COLO668 (cell line): ENCODE measurements around the gene AHSP.
"Not testable (repeated sequence)": the region's sequence is repeated elsewhere in the genome, so short reads cannot be mapped to it uniquely, and the experiment has no call there.

Source experiments
- DNase-seq: peaks from one replicate; lab custom pipeline; 2025; ENCODE audit not compliant: unreplicated experiment; lab: John Stamatoyannopoulos, UW

AHSP gene

DNA sequence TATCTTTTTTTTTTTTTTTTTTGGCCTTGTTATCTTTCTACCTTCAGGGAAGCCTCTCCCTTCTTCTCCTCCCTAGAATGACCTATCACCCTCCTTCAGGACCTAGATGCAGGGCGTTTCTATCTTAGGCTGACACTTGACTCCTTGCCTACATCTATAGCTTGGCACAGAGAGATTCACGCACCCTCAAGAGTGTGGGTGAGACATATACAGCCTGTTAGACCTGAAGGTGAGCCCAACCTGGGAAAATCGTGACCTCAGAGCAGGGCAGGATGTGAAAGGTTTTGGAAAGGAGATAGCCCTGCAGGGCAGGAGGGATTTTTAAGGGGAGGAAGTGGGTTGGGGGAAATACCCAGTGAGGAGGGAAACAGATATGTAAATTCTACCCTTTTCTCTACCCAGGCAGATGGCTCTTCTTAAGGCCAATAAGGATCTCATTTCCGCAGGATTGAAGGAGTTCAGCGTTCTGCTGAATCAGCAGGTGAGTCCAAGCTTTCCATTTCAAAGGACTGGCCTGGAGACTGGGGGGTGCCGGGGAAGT lies at the start of gene AHSP:
AHSP (plus strand) TSS at position 167 of the 541 bp plus-strand sequence; CDS start at position 407, 240 bp downstream.
- no peak for DNase-seq

DNA sequence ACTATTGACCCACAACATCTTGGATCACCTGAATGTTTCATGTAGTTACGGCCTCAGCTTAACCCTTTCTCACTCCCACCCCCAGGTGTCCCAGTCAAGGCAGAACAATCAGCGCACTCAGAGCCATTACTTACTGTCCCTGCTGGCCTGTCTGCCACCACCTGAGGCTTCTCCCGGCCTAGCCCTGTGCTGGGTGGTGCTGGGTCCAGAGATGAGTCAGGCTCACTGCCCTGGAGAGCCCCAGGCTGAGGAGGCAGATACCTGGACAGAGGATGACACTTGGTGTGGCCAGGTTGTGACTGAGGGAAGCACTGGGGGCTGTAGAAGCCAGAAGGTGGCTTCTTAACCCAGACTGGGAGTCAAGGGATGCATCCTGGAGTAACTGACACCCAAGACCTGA lies 48.7 kb upstream of the AHSP start:
- no peak for DNase-seq

DNA sequence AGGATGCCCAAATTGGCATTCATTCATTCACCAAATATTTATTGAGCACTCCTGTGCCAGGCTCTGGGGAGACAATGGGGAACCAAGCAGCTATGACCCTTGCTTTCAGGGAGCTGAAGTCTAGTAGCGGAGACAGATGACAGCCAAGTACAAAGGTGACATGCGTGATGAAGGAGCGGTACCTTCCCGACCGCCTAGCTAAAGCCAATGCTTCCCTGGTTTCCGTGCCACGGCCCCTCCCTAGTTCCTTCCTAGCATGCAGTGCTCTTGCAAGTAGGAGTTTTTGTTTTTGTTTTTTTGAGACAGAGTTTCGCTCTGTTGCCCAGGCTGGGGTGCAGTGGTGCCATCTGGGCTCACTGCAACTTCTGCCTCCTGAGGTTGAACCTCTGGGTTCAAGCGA lies 47.9 kb upstream of the AHSP start:
- no peak for DNase-seq

GRCh38 chr16:31480851-31481536 lies 46.7 kb upstream of the AHSP start:
- no peak for DNase-seq

GRCh38 chr16:31483081-31483480 lies 44.6 kb upstream of the AHSP start, which contains the start of gene SLC5A2:
TSS of gene SLC5A2 (plus strand) at chr16:31483123. CDS start at chr16:31483137, 14 bp downstream.
- no peak for DNase-seq

- DNase-seq = not testable (repeated sequence)
Measured at GRCh38 chr16:31484048-31484447, 43.7 kb upstream of the AHSP start.

DNA sequence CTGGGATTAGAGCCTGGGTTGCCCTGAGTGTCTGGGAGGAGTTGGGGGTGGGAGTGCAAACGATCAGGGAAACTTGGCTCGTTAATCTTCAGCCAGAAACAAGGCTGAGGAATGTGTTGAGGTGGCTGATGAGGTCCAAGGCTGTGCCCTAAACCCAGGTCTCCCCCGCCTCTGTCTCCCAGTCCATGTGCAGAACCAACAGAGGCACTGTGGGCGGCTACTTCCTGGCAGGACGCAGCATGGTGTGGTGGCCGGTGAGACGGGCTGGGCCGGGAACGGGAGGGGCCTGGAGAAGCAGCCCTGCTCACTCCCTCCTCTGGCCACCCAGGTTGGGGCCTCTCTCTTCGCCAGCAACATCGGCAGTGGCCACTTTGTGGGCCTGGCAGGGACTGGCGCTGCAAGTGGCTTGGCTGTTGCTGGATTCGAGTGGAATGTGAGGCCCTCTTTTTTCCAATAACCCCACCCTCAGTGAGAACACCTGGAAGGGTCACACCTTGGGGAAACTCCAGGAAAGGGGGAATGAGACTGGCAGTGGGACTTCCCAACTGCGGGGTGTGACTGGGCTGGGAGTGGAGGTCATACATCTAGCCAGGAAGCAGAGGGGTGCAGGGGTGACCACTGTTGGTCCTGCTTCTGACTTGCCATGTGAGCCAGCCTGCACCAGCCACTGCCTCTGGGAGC lies 43.1 kb upstream of the AHSP start:
- no peak for DNase-seq

GRCh38 chr16:31485571-31485970 lies 42.1 kb upstream of the AHSP start:
- no peak for DNase-seq

- DNase-seq = no peak
Measured at GRCh38 chr16:31486045-31486444, 41.7 kb upstream of the AHSP start.

DNA sequence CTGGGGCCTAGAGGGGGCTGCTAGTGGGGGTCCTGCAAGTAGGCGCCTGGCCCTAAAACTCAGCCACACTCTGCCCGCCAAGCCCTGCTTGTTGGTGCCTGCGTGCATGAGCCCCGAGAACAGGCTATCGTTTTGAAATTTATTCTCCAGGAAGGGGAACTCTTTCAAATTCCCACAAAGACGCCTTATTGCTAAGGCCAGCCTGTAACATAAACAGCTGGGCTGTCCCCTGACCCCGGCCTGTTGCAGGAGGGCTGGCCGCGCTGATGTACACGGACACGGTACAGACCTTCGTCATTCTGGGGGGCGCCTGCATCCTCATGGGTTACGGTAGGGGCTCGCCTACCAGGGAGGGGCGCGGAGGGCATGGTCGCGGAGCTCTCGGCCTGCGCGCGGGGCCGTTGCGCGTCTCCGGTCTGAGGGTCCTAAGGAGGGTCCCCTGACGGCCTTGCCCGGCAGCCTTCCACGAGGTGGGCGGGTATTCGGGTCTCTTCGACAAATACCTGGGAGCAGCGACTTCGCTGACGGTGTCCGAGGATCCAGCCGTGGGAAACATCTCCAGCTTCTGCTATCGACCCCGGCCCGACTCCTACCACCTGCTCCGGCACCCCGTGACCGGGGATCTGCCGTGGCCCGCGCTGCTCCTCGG lies 40.5 kb upstream of the AHSP start:
- DNase-seq = no peak

GRCh38 chr16:31487720-31488467 lies 39.8 kb upstream of the AHSP start:
- peak; percentile 66 for DNase-seq

DNA sequence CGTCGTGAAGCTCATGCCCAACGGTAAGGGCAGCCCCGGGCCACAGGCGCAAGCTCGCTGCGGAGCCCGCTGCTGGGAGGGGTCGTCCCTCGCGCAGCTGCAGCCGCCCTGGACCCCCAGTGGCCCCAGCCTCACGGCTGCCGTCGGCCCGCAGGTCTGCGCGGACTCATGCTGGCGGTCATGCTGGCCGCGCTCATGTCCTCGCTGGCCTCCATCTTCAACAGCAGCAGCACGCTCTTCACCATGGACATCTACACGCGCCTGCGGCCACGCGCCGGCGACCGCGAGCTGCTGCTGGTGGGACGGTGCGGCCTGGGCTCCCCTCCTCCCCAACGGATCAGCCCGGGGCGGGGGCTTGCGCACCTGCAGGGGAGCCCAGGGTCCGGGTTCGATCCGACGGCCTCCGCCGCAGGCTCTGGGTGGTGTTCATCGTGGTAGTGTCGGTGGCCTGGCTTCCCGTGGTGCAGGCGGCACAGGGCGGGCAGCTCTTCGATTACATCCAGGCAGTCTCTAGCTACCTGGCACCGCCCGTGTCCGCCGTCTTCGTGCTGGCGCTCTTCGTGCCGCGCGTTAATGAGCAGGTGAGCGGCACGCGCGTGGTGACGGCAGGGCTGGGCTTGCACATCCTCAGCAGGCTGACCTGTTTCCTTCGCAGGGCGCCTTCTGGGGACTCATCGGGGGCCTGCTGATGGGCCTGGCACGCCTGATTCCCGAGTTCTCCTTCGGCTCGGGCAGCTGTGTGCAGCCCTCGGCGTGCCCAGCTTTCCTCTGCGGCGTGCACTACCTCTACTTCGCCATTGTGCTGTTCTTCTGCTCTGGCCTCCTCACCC lies 39.0 kb upstream of the AHSP start:
- DNase-seq = no peak

DNA sequence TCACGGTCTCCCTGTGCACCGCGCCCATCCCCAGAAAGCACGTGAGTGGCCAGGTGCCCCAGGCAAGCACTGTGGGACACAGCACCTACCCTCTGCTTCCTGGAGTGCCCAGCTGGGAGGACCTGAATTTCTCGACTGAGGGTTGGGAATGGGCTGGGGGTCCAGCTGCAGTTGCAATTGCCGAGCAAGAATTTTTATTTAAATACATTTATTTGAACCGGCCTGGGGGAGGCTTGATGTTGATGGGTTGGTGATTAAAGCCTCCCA lies 38.5 kb upstream of the AHSP start:
- no peak for DNase-seq

DNA sequence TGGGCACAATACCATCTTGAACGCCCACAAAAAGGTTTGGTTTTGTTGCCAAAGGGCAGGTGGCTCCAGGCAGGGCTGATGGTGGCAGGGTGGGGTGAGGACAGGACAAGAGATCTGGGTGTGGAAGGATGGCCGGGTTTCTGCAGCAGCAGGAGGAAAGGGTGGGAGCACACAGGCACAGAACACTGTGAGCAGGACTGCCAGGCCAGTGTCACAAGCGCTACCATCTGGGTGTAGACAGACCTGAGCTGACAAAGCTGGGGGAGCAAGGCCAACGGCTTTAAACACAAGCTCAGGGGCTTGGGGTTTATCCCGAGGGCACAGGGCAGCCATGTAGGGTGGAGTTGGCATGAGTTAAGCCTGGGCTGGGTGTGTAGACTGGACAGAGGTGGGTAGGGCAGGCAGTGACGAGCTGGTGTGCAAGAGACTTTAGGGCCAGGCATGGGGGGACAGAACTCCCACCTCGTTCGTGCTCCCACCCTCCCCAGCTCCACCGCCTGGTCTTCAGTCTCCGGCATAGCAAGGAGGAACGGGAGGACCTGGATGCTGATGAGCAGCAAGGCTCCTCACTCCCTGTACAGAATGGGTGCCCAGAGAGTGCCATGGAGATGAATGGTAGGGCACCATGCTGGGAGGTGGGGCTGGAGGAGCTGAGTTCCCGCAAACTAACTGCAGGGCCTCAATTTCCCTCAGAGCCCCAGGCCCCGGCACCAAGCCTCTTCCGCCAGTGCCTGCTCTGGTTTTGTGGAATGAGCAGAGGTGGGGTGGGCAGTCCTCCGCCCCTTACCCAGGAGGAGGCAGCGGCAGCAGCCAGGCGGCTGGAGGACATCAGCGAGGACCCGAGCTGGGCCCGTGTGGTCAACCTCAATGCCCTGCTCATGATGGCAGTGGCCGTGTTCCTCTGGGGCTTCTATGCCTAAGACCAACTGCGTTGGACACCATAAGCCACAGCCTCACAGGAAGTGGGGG lies 37.8 kb upstream of the AHSP start:
- no peak for DNase-seq

GRCh38 chr16:31491778-31492418 lies 35.8 kb upstream of the AHSP start:
- no peak for DNase-seq

- no peak for DNase-seq
Measured at GRCh38 chr16:31493506-31494125, 34.1 kb upstream of the AHSP start.

GRCh38 chr16:31496670-31497069 lies 31.0 kb upstream of the AHSP start:
- DNase-seq = no peak

- no peak for DNase-seq
Measured at GRCh38 chr16:31498493-31498892, 29.2 kb upstream of the AHSP start.
